T47D (cell line): ENCODE data around the gene GOLPH3.
A peak's percentile ranks its signal among the peaks of the same experiment; 100 is the strongest.
"Not testable (repeated sequence)": the region's sequence is repeated elsewhere in the genome, so short reads cannot be mapped to it uniquely, and the experiment has no call there.

ENCODE experiments used
- DNase-seq, 2 experiments: peaks; one replicate each; pipeline versions ENCODE4 v3.0.0 to v3.0.0-alpha.2; 2011 to 2012; ENCODE audit warnings: low read depth in 1 of 2, low spot score in 1 of 2
- JUND ChIP-seq: IDR thresholded peaks from 2 replicates; pipeline ENCODE4 v1.6.1; 2012; ENCODE audit warnings: low read depth
- in situ Hi-C: cut with HindIII; loops from 2 replicates; pipeline ENCODE4 v1.10.0; 2016; ENCODE audit warnings: low sequenced_read_pairs, low pct_unique_long_range_greater_than_20kb

The GOLPH3 gene

GRCh38 chr5:32195265-32195664, 21.1 kb upstream of the GOLPH3 start:
- in situ Hi-C loops, result no loop called here
- DNase-seq, result no peak
- TF ChIP-seq JUND, result no peak

- in situ Hi-C loops, result no loop called here
- no peak for TF ChIP-seq JUND
- peak in 1 of 2 experiments; percentile 84 for DNase-seq
Observed at GRCh38 chr5:32193591-32193990, 19.5 kb upstream of the GOLPH3 start.

DNA sequence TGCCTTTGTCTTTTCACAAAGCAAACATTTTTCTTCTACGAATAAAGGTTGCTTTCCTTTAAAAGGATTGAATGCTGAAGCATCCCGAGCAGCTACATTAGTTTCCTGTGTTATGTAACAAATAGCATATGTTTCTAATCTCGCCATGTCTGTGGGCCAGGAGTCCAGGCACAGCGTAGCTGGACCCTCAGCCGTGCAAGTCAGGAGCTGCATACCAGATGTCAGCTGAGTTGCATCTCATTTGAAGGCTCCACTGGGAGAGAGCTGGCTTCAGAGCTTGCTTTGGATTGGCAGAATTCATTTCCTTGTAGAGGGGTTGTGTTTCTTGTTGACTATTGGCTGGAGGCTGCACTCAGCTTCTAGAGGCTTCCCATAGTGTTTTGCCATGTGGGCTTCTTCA, 16.0 kb upstream of the GOLPH3 start:
- DNase-seq, result no peak
- TF ChIP-seq JUND, result no peak
- in situ Hi-C loops, result no loop called here

DNA sequence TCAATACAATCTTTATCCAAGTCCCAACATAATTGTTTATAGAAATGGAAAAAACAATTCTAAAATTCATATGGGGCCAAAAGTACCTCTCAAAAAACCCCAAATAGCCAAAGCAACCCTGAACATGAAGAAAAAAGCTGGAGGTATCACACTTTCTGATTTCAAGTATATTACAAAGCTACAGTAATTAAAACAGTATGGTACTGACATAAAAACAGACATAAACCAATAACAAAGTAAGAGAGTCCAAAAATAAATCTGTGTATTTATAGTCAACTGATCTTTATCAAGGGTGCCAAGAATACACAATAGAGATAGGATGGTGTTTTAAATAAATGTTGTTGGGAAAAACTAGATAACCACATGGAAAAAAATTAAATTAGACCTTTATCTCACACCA, 13.6 kb upstream of the GOLPH3 start:
- TF ChIP-seq JUND, result no peak
- in situ Hi-C loops, result no loop called here
- no peak for DNase-seq

DNA sequence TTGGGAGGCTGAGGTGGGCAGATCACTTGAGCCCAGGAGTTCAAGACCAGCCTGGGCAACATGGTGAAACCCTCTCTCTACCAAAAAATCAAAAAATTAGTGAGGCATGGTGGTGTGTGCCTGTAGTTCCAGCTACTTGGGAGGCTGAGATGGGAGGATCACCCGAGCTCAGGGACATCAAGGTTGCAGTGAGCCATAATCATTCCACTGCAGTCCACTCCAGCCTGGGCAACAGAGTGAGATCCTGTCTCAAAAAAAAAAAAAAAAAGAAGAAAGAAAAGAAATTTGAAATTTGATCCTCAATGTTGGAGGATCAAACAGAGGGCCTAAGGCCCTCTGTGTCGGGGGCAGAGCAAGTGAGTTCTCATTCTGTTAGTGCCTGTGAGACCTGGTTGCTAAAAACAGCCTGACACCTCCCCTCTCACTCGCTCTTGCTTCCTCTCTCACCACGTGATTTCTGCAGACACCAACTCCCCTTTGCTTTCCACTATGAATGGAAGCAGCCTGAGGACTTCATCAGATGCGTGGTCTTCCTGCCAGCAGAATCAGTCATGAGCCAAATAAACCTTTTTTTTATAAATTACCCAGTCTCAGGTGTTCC, 8.4 kb upstream of the GOLPH3 start:
- no peak for TF ChIP-seq JUND
- in situ Hi-C loops, result no loop called here
- no peak for DNase-seq

DNA sequence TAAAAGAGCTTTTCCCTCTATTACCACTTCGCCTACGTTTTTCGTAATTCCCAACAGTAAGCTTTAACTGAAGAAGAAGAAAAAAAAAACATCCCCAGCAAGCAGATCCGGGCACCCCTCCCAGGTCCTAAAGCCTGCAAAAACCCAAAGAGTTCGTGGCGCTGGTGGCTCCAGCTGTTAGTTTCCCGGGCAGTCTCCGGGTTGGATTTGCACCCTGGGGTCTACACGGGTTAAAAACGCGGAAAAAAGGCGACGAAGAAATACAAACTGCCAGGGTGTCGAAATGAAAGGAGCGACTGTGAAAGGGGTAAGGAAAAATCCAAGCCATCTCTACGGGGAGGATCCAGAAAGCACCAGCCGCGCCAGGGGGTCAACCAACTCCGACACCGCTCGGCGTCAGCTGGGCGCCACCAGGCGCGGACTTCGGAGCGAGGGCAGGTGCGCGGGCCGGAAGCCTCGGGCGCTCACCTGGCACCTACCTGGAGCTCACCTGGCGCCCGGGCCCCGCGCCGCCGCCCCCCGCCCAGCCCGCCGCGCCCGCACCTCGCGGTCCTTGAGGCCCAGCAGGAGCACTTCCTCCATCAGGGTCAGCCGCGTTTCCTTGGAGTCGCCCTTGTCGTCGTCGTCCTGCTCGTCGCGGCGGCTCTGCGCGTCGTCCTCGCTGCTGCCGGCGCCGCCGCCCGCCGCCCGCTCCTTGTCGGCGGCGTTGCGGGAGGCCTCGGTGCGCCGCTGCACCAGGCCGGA, 680 bp downstream of the GOLPH3 start:
- in situ Hi-C loops, result no loop called here
- TF ChIP-seq JUND, result no peak
- DNase-seq, result peak; percentile 29 to 60

DNA sequence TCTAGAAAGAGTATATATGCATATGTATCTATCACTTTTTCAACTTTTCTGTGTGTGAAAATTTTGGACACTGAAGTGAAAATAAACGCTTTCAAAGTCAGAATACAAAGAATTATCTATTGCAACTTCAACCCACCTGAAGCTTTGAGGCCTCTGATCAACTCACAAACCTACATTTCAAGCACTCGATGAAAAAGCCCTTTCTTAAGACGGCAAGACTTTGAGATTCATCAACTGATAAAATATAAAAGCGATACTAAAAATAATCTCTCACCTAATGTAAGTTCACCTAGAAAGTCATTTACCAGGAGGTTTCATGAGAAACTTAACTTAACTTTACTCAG, 1.2 kb downstream of the GOLPH3 start:
- TF ChIP-seq JUND, result no peak
- DNase-seq, result no peak
- in situ Hi-C loops, result no loop called here

- in situ Hi-C loops, result not testable (repeated sequence)
- peak in 1 of 2 experiments; percentile 46 for DNase-seq
Observed at GRCh38 chr5:32172186-32172911, 1.8 kb downstream of the GOLPH3 start.

DNA sequence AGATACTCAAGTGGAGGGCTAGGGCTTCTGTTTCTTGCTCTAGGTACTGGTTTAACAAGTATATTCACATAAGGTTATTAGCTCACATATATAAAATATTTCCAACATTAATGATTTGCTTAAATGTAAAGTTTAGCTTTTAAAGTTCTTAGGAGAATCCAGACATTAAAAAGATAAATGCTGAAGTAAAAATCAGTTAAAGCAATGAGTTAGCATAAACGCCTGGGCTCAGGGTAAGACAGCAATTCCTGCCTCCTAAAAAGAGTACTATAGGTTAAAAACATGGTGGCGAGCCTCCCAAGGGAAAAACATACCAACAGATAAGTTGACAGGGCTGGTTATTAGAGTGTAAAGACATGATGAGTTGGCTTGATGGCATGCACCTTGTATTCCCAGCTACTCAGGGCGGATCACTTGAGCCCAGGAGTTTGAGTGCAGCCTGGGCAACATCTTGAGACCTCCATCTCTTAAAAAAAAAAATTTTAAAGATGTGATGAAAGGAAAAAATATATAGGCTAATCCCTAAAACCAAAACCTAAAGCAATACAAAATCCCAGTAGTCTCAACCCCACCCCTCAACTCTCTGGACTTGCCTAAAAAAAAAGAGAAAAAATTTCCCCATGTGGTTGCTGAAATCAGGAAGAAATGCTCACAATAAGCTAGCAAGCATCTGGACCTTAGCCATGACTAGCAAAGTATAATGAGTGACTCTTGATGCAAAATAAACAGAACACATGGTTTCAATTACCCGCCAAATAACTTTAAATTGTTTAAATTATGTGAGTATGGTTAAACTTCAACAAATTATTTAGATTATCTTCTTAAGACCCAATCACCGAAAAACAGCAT, 3.6 kb downstream of the GOLPH3 start:
- TF ChIP-seq JUND, result no peak
- in situ Hi-C loops, result no loop called here
- DNase-seq, result no peak

DNA sequence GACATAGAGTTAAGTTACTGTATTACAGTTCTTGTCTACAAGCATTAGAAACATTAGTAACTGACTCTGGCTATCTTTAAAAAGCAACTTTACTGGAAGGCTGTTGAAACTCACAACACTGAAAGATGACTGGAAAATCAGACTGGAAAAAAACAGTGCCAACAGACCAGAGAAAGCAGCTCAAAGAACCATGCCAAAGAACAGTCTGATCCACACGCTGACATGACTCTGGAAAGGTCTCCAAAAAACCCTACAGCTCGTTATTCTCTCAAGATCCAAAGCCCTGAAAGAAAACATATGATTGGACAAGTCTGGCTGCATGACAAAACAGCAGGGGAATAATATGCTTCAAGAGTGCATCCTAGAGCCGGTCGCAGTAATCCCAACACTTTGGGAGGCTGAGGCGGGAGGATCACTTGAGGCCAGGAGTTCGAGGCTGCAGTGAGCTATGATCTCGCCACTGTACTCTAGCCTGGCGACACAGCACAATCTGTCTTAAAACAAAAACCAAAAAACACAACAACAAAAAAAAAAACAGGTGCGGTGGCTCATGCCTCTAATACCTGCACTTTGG, 5.6 kb downstream of the GOLPH3 start:
- in situ Hi-C loops, result no loop called here
- TF ChIP-seq JUND, result no peak
- DNase-seq, result no peak

- in situ Hi-C loops, result no loop called here
- no peak for TF ChIP-seq JUND
- no peak for DNase-seq
Observed at GRCh38 chr5:32165597-32165996, 8.5 kb downstream of the GOLPH3 start.

DNA sequence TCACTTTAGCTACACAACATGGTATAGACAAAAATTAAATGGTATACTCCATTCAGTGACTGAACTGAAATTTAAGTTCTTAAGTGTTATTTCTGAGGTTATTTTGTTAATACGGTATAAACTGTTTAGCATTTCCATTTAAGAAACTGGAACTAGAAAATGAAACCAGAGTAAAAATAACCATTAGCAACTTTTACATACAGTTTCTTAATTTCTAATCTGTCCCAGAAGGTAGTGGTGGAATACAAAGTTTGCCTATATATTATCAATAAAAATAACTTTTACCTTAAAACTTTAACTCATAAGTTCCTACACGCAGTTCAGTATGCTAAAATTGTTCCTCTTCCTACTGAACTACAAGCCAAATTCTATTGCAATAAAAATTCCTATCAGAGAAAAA, 10.3 kb downstream of the GOLPH3 start:
- DNase-seq, result no peak
- in situ Hi-C loops, result no loop called here
- no peak for TF ChIP-seq JUND

- TF ChIP-seq JUND, result no peak
- in situ Hi-C loops, result no loop called here
- DNase-seq, result no peak
Observed at GRCh38 chr5:32163053-32163452, 11.1 kb downstream of the GOLPH3 start.
